ENCODE measurements around the gene GRK5.
"Not testable (repeated sequence)": the region's sequence is repeated elsewhere in the genome, so short reads cannot be mapped to it uniquely, and the experiment has no call there.

Gene GRK5

DNA sequence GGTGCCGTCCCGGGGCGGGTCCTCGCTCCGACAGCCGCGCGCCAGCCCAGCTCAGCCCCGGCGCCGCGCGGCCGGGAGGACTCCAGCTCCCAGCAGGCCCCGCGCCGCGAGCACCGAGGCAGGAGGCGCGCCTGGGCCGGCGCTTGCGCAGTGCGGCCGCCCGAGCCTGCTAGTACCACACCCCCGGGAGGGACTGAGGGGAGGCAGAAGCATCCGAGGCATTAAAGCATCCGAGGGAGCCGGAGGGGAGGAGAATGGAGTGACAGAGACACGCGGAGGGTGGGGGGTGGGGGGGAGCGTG is at the start of gene GRK5:
Gene GRK5 (plus strand): TSS at position 206 of the 301 bp plus-strand sequence. CDS start 347 bp downstream, outside the sequence.
- DNase-seq: peak; percentile 96

DNA sequence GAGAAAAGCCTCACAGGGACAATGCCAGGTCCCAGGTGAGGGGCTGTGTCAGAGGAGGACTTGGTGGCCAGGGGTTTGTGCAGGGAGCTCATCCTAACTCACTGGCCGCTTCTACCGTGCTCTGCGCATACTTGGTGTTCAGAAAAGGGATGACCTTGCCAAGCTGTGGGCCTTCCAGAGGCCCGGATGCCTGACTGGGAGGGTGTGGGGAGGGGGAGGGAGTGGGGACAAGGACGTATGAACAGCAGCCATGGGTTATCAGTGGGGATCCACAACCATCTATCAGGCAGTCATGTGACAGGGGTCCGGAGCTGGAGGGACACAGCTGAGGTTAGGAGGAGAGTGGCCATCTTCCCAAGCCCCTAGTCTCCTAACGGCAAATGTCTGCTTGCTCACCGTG is 48.0 kb upstream of the GRK5 start:
- no peak for DNase-seq

DNA sequence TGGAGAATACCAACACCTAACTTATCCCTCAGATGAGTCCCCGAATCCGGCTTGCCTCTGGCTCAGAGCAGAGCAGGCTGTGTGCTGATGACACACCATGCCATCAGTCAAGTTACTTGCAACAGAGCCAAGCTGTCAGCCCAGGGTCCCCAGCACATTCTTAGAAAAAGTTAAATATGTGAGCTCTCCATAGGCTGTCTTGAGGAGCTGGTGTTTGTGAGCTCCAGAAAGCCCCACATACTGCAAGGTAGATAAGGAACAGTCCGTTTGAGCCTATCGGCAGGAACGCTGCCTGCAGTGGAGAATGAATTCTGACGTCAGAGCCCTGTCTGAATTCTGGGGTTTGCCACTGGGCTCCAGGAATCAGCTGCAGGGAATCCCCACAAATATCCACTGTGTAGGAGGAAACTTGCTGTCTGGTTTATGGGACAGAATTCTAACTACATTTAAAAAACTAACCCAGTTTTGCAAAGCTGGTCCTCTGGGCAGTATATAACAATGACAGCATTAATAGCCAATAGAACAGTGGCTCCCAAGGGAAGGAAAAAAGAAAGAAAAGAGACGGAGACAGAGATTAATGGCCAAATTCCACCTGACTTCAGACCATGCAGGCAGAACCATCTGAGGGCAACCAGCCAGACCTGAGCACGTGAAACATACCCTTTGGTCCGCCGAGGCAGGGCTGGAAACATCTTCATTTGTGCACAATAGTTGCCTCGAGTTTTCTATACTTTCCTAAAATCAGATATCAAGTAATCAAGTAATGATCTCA is 45.5 kb upstream of the GRK5 start:
- DNase-seq: no peak

DNA sequence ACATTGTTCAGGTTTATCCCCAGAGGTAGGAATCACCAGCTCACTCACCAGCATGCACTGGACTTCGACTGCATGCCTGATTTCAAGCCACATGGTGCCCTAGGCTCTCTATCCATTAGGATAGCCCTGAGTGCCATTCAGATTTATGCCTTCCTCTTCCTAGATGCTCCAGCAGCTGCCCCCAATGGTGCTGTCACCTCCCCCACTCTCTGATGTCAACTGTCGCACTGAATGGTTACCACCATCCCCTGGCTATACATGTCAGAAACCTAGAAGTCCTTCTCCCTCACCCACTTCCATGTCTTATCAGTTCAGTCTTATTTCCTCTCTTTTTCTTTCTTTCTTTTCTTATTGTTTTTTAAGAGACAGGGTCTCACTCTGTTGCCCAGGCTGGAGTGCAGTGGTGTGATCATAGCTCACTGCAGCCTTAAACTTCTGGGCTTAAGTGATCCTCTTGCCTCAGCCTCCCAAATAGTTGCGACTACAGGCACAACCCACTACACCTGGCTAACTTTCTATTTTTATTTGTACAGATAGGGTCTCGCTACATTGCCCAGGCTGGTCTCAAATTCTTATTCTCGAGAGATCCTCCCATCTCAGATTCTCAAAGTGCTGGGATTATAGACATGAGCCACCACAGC is 44.8 kb upstream of the GRK5 start:
- DNase-seq: no peak

DNA sequence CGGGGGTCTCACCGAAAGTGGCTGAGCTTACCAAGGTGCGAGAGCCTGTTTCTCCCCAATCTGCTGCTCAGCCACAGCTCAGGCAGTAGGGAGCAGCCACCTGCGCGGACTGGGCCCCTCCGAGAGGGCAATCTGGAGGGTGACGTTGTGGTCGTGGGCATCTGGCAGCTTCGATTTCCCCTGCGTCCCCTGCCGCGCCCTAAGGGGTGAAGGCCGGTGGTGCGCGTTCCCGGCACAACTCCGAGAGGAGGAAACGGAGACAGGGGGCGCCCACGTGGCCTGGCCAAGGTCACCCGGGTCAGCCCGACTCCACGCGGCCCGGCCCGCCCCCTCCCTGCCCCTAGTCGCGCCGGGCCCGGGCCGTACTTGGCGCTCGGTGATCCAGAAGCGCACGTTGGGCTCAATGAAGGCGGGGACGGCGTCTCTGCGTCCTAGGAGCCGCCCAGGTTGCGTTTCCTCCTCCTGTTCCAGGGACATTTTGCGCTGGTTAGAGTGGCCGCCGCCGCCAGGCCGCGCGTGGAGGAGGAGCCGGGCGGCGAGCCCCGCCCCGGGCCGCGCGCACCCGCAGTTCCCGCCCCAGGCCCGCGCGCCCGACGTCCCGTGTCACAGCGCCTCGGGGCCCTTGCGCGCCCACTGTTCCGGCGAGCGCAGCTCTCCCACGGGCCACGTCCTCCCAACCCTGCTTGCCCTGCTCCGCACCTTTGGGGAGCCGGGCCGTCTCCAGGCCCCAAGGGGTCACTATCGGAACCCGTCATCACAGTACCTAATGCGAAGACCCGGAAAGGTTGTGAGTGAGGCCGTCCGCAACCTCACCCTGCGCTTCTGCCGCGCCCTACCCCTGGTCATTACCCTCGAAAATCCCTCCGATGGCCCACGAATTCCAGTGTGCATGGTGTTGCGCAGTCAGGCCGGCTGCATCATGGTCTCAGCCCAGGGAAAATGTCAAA is 41.9 kb upstream of the GRK5 start, which contains the start of gene SFXN4:
Gene SFXN4 (minus strand): TSS at position 544 of the 947 bp plus-strand sequence. CDS start 67 bp downstream, at position 477.
- peak; percentile 47 for DNase-seq

DNA sequence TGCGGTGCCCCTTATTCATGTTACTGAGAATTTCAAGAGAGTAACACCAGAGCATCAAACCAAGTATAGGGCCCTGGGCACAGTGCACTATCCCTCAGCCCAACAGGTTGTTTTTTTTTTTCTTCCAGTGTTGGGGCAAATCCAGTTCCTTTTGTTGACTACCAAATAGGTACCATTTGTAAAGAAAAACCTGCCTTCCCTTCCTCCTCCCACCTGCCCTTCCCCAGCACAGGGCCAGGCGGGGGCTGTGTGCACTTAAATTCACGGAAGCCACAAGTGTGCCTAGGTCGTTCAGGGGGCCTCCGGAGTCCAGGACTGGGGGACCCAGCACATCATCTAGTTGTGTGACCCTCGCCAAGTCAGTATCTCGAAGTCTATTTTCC is 41.3 kb upstream of the GRK5 start:
- DNase-seq: no peak

DNA sequence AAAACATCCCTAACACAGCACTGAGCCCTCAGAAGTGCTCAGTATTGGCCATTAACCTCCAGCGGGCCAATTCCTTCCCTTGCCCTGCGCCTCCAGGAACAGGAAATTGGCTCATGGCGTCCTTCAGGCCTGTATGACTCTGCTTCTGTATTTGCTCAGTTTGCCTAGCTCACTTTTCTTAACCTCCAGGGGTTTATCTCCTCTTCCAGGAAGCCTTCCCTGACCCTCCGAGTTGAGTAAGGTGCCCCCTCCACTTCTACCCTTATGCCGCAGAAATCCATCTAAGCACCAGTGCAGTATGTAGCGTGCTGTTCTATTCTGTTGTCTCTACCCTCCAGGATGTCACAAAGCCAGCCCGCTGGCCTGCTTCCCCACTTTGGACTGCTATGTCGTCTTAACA is 40.8 kb upstream of the GRK5 start:
- DNase-seq: no peak

DNA sequence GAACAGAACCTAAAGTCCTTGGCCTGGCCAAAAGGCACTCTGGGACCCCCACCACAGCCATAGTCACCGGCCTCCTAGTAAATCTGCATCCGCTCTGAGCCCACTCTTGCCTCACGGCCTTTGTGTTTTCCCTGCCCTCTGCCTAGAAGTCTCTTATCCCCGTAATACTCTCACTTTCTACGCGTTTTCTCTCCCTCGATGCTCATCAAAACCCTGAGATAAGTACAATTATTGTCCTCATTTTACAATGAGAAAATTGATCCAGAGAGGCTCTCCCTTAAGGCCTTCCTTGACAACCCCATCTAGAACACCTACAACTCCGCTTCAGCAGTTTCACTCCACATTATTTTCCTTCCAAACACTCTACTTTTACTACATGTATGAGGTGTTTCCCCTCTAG is 40.3 kb upstream of the GRK5 start:
- no peak for DNase-seq

DNA sequence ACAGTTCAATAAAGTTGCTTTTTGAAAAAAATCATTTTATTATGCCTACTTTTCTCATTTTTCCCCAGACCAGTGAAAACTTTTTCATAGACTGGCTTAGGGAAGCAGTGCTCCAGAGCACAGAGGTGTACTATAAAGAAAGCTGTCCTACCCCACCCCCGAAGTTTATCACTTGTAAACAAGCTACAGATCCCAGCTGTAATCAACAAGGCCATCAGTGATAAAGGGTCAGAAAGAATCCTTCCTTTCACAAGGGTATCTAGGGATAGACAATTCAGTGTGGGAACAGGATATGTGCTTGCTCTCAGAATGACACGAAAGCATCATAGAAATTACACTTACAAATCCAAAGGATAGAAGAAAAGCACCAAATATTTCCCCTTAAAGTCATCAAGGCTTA is 33.3 kb upstream of the GRK5 start:
- no peak for DNase-seq

DNA sequence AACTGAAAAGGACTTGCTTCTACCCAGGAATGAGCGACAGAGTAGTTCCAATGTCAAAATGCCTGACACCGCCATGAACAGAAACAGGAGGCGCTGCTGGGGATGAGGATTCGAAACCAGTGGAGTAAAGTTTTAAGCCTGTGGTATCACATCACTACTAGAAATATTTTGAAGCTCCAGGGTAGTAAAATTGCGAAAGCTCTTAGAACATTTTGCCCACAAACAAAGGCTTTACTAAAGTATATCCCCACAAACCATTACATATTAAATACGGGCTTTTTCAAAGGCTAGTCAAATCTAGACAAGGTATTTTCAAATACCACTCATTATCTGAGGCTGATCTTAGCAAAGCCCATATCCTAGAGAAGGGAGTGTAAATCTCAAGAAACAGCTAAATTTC is 31.2 kb upstream of the GRK5 start:
- no peak for DNase-seq

DNA sequence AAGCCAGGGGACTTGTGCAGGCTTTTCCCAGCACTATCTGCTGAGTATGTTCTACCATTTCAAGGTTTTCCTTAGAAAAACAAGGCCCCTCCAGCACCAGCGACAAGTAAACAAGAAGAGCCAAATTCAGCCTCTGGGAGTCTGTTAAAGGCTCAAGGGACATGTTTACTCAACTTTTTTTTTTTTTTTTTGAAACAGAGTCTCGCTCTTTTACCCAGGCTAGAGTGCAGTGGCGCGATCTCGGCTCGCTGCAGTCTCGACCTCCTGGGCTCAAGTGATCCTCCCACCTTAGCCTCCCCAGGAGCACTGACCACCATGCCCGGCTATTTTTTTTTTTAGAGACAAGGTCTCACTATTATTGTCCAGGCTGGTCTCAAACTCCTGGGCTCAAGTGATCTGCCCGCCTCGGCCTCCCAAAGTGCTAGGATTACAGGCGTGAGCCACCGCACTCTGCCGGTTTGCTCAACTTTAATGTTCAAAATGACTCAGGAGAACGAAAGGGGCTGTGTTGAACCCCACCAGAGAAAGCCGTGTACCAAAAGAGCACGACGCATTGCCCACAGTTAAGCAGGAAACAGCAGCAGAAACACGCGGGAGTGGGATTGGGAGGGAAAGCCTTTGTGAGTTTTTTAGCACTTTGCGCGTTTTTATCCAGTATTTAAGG is 29.5 kb upstream of the GRK5 start:
- no peak for DNase-seq

DNA sequence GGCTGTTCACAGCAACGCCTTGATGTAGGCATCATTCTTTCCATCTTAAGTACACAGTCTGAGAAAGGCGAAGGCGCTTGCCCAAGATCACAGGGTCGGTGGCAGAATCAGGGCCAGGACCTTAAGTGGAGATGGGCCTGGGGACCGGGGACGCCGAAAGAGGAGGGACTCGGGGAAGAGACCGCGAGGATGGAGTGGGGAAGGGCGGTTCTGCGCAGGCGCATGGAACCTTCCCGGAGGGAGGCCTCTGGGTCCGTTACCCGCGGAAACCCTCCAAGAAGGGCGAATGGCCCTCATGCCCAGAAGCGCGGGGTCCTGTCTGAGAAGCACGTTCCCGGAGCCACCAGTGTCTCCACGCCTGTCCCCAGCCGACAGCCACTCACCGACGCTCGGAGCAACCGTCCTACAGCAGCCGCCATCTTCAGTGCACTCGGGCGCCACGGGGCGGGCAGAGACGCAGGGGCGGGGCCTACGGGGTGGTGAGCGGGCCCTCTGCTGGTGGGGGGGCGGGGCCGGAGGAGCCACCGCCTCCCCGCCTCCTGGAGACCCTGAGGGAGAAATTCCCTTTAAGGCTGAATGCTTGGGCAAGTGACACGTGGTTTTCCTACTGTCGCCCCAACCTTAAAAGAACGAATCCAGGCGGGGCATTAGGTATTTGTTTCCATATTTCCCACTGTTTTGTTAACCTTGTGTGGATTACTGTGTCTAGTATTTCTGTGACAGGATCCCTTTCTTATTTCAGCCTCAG is 28.8 kb upstream of the GRK5 start, which contains the start of gene PRDX3:
Gene PRDX3 (minus strand): TSS at position 441 of the 748 bp plus-strand sequence. CDS start 22 bp downstream, at position 419.
- peak; percentile 50 for DNase-seq

DNA sequence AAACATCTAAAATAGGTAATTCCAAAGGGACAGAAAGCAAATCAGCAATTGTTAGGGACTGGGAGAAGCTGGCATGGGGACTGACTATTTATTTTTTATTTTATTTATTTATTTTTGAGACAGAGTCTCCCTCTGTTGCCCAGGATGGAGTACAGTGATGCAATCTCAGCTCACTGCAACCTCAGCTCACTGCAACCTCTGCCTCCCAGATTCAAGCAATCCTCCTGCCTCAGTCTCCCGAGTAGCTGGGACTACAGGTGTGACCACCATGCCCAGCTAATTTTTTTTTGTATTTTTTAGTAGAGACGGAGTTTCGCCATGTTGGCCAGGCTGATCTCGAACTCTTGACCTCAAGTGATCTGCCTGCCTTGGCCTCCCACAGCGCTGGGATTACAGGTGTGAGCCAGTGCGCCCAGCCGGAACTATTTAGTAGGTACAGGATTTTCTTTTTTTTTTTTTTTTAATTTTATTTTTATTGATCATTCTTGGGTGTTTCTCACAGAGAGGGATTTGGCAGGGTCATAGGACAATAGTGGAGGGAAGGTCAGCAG is 26.4 kb upstream of the GRK5 start:
- DNase-seq: not testable (repeated sequence)

DNA sequence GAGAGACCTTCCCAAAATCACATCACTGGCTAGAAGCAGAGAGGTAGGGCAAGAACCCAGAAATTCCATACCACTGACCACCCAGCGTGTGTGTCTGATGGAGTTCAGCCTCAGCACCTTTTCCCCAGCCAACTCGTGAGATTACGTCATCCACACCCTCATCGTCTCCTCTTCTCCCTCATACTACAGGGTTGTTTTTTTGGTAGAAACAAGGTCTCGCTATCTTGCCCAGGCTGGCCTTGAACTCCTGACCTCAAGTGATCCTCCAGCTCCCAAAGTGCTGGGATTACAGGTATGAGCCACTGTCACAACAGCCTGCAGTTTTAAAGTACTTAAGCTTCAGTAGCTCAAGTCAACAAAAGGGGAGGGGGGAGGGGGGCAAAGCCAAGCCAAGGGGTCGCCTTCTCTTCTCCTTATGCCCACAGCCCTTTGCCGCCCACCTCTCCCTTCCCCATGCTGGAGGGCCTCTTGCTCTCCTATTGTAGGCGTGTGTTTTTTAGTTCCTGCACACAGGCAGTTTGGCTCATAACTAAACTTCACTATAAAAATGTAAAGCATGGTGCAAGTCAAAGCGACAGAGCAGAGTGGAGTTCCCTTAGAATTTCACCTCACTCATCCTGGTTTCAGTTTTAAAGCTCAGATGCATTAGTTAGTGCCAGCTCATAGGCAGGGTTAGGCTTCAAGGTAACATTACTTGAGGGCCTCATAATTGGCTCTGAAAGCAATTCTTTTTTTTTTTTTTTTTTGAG is 23.5 kb upstream of the GRK5 start:
- no peak for DNase-seq

DNA sequence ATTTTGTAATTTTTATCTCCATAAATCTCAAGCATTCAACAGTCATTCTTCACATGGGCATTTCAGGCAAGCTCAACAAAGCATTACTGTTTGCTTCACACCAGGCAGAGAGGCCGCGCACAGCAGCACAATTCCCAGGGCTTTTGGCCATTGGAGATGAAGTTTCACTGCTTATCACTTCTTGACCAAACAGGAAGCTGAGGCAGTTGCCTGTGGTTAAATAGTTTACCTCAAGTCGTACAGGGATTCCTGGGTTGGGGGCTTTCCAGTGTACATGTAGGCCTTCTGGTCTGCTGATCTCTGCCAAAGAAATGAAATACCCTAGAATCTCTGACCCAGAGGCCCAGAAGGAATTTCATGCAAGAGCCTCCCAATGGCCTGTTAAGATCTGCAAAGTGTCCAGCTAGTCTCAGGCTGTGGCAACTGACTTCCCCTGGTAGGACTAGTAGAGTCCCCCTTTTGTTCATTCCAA is 17.5 kb upstream of the GRK5 start:
- no peak for DNase-seq

DNA sequence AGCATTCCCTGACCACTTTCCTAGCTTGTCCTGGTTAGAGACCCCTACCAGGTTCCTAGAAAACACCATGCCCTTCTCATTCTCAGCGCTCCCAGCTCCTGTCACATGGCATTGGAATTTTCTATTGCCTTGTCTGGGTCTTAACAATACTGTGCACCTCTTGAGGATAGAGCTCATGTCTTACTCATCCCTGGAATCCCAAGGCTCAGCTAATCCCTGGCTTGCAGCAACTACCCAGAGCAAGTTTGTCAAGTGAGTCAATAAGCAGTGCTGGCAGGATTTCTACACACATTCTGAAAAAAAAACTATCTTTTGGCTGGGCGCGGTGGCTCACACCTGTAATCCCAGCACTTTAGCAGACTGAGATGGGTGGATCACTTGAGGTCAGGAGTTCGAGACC is 17.0 kb upstream of the GRK5 start:
- peak; percentile 68 for DNase-seq

DNA sequence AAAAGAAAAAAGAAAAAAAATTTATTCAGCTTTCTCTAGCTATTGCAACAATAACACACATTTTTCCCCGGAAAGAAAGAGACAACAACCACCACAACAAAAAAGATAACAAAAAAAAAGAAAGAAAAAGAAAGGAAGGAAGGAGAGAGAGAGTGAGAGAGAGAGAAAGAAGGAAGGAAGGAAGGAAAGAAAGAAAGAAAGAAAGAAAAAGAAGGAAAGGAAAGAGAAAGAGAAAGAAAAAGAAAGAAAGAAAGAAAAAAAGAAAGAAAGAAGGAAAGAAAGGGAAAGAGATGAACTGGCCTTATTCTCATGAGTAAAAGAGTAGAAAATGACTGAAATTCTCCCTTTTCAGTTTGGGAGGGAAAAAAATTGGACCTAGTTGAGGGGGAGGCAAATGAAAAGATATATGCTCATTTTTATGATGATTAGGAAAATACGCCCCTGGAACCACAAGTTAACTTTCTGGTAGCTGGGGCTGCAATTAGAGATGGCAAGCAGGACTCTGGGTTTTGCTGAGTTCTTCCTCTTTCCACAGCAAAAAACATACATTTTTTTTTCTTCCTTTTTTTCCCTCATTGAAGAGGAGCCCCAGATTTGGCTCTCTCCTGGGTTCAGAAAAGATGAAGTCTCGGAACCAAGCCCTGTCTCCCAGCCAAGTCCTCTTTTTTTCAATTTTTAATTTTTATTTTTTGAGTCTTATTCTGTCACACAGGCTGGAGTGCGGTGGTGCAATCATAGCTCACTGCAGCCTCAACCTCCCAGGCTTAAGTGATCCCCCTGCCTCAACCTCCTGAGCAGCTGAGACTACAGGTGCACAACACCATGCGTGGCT is 16.2 kb upstream of the GRK5 start:
- DNase-seq: no peak

DNA sequence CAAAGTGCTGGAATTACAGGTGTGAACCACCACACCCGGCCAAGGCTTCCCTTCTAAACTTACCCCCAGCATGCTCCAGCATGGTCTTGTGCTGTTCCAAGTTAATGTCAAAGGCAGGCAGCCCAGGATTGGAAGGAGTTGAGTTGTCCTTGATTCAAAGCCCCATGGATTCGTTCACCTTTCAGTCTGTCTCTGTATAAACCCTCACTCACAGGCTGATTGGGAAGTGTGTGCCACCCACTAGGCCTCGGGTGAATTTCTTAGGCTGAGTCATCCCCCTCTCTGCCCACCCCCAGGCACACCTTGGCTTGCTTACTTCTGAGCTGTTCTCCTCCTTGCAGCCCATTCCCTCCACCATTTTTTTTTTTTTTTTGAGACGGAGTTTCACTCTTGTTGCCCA is 15.5 kb upstream of the GRK5 start:
- DNase-seq: no peak

DNA sequence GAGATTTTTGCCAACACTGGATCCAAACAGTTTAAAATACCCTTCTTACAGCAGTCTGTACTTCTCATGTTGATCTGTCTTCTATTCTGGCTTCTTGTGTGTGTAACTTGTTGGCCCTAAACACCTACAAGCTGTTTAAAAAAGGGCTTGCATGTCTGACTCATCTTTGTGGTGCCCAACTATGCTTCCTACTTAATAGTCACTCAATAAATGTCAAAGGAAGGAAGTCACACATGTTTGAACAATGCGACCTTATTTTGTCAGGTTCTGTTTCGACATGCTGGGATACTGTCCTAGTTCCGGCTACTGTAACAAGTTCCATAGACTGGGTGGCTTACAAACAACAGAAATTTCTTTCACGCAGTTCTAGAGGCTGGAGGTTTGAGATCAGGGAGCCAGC is 9.4 kb upstream of the GRK5 start:
- DNase-seq: no peak

DNA sequence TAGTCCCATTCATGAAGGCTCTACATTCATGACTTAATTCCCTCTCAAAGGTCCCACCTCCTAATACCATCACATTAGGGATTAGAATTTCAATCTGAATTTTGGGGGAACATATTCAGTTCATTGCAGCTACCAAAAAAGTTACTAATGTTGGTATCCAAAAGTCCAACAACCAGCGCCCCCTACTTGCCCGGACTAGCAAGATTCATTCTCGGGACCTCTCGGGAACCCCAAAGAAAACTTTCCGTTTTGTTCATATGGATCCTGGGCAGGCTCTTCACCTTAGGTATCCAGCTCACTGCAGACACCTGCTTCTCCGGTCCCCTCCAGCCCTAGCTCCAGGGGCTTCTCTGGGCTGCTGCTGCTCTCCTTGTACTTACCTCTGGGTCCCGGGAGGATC is 8.9 kb upstream of the GRK5 start:
- no peak for DNase-seq

All from 8988T (cell line).